SK-N-SH (cell line): Measurements from ENCODE around the gene SNTG2. TPM values are rescaled to one million over a fixed set of nuclear protein-coding genes. Genes with fewer than 3 reads are reported as not detected.

ENCODE experiments used
- CTCF ChIA-PET: fragments of 300-600, 350-600 bp; formaldehyde crosslinking; extraction: SDS; loops from one replicate; lab custom pipeline; 2021; lab: Yijun Ruan, JAX
- POLR2A ChIA-PET: fragments of 350-600 bp; sonication (Branson Sonifier 250); formaldehyde crosslinking; extraction: SDS; loops from one replicate; lab custom pipeline; 2020; ENCODE audit warnings: antibody characterized with exemption, inconsistent platforms; lab: Yijun Ruan, JAX
- DNase-seq: peaks from one replicate; pipeline ENCODE4 v3.0.0; 2012
- H2AFZ ChIP-seq: fragments of 200-600 bp; sonication (generic); 2 replicates; pipeline ENCODE4 v1.8.1; 2016; ENCODE audit warnings: antibody characterized with exemption, mild to moderate bottlenecking, low read depth
- H3F3A ChIP-seq: fragments of 200-600 bp; sonication (generic); replicated peaks from 2 replicates; pipeline ENCODE3; 2016; ENCODE audit warnings: antibody characterized with exemption, mild to moderate bottlenecking; ENCODE audit not compliant: insufficient read depth
- H3K27ac ChIP-seq, 2 experiments: fragments of 200-500 bp in 1 of 2; fragments of 200-600 bp in 1 of 2; sonication (Bioruptor generic) in 1 of 2; sonication (generic), shearing (Covaris generic) in 1 of 2; 2 replicates each; pipeline versions ENCODE4 v1.5.1 to v1.6.1; 2014 to 2016; ENCODE audit warnings: low read depth in 2 of 2, inconsistent platforms in 1 of 2, low read length in 1 of 2, mild to moderate bottlenecking in 1 of 2, mixed read lengths in 1 of 2
- H3K27me3 ChIP-seq: fragments of 200-600 bp; sonication (generic), shearing (Covaris generic); 2 replicates; pipeline ENCODE4 v1.6.1; 2016; ENCODE audit warnings: mixed run types; ENCODE audit not compliant: insufficient read depth
- H3K36me3 ChIP-seq, 2 experiments: fragments of 200-500 bp in 1 of 2; fragments of 200-600 bp in 1 of 2; sonication (Bioruptor generic) in 1 of 2; sonication (generic) in 1 of 2; replicated peaks in 1 of 2; 2 replicates each; pipeline versions ENCODE3 to v1.5.1; 2014 to 2016; ENCODE audit warnings: low read length in 1 of 2, mild to moderate bottlenecking in 1 of 2; ENCODE audit not compliant: insufficient read depth in 2 of 2, control insufficient read depth in 1 of 2
- H3K4me1 ChIP-seq, 2 experiments: fragments of 200-500 bp in 1 of 2; fragments of 200-600 bp in 1 of 2; sonication (Bioruptor generic) in 1 of 2; sonication (generic), shearing (Covaris generic) in 1 of 2; 2 replicates each; pipeline versions ENCODE4 v1.5.1 to v1.6.1; 2014 to 2016; ENCODE audit warnings: low read depth in 1 of 2, low read length in 1 of 2, mixed run types in 1 of 2; ENCODE audit not compliant: insufficient read depth in 2 of 2, control insufficient read depth in 1 of 2
- H3K4me2 ChIP-seq: fragments of 200-600 bp; sonication (generic), shearing (Covaris generic); 2 replicates; pipeline ENCODE4 v1.6.1; 2017; ENCODE audit warnings: mixed run types
- H3K4me3 ChIP-seq, 2 experiments: fragments of 200-500 bp in 1 of 2; fragments of 200-600 bp in 1 of 2; sonication (Bioruptor generic) in 1 of 2; sonication (generic), shearing (Covaris generic) in 1 of 2; 2 replicates each; pipeline versions ENCODE4 v1.5.1 to v1.8.1; 2014 to 2016; ENCODE audit warnings: low read depth in 2 of 2, inconsistent platforms in 1 of 2, low read length in 1 of 2, mild to moderate bottlenecking in 1 of 2, mixed read lengths in 1 of 2, moderate library complexity in 1 of 2
- H3K79me2 ChIP-seq: fragments of 200-600 bp; sonication (generic); 2 replicates; pipeline ENCODE4 v1.8.1; 2017; ENCODE audit warnings: mild to moderate bottlenecking; ENCODE audit not compliant: insufficient read depth
- H3K9ac ChIP-seq: fragments of 200-600 bp; sonication (generic); 2 replicates; pipeline ENCODE4 v1.6.1; 2017; ENCODE audit warnings: mixed run types
- H3K9me2 ChIP-seq: fragments of 200-600 bp; sonication (generic); 2 replicates; pipeline ENCODE4 v1.6.1; 2017; ENCODE audit warnings: mixed run types
- H3K9me3 ChIP-seq: fragments of 200-600 bp; sonication (generic); 2 replicates; pipeline ENCODE4 v1.6.1; 2017; ENCODE audit warnings: mixed run types, mild to moderate bottlenecking, moderate library complexity
- H4K20me1 ChIP-seq: fragments of 200-600 bp; sonication (generic); 2 replicates; pipeline ENCODE4 v1.6.1; 2017; ENCODE audit warnings: mild to moderate bottlenecking, mixed run types; ENCODE audit not compliant: insufficient read depth
- CTCF ChIP-seq: fragments of 200-600 bp; sonication (generic); IDR thresholded peaks from 2 replicates; pipeline ENCODE4 v1.6.1; 2017; ENCODE audit warnings: antibody characterized with exemption, mild to moderate bottlenecking, moderate library complexity
- ELF1 ChIP-seq: IDR thresholded peaks from 2 replicates; pipeline ENCODE4 v1.4.0; 2012
- EP300 ChIP-seq, 2 experiments: IDR thresholded peaks; 2 replicates each; pipeline versions ENCODE4 v1.4.0 to v1.6.1; 2012; ENCODE audit warnings: borderline replicate concordance in 1 of 2, low read depth in 1 of 2, low read length in 1 of 2
- EZH2phosphoT487 ChIP-seq: fragments of 200-600 bp; sonication (generic); IDR thresholded peaks from 2 replicates; pipeline ENCODE4 v1.6.1; 2017; ENCODE audit warnings: low read depth, mixed run types, mild to moderate bottlenecking, antibody characterized with exemption, moderate library complexity, borderline replicate concordance
- FOSL2 ChIP-seq: IDR thresholded peaks from 2 replicates; pipeline ENCODE4 v1.4.0; 2012; ENCODE audit warnings: low read depth, mild to moderate bottlenecking, moderate library complexity, borderline replicate concordance
- FOXJ3 ChIP-seq: sonication (generic); formaldehyde crosslinking; IDR thresholded peaks from 2 replicates; pipeline ENCODE4 v1.5.1; 2020; ENCODE audit warnings: mild to moderate bottlenecking, missing genetic modification reagents
- FOXM1 ChIP-seq: IDR thresholded peaks from 2 replicates; pipeline ENCODE4 v1.4.0; 2012; ENCODE audit warnings: low read depth, mild to moderate bottlenecking
- GATA2 ChIP-seq: sonication (generic); formaldehyde crosslinking; IDR thresholded peaks from 2 replicates; pipeline ENCODE4 v1.5.0; 2020; ENCODE audit warnings: mild to moderate bottlenecking, missing genetic modification reagents
- MXI1 ChIP-seq: IDR thresholded peaks from 2 replicates; pipeline ENCODE4 v1.6.1; 2012; ENCODE audit warnings: mild to moderate bottlenecking, low read depth, low read length, improper control_type of control experiment
- NFIC ChIP-seq: IDR thresholded peaks from 2 replicates; pipeline ENCODE4 v1.4.0; 2012; ENCODE audit warnings: borderline replicate concordance
- PBX3 ChIP-seq: IDR thresholded peaks from 2 replicates; pipeline ENCODE4; 2012
- RCOR1 ChIP-seq: fragments of 150-350 bp; IDR thresholded peaks from 2 replicates; pipeline ENCODE4 v1.6.1; 2017; ENCODE audit warnings: antibody characterized with exemption, low read length
- REST ChIP-seq: IDR thresholded peaks from 2 replicates; pipeline ENCODE4 v1.6.1; 2012; ENCODE audit warnings: mild to moderate bottlenecking, low read depth, low read length, moderate library complexity
- SMC3 ChIP-seq: IDR thresholded peaks from 2 replicates; pipeline ENCODE4 v1.6.1; 2012; ENCODE audit warnings: low read depth, low read length, improper control_type of control experiment
- TCF12 ChIP-seq: IDR thresholded peaks from 2 replicates; pipeline ENCODE4 v1.4.0; 2012
- TEAD4 ChIP-seq: IDR thresholded peaks from 2 replicates; pipeline ENCODE4 v1.4.0; 2012; ENCODE audit warnings: mild to moderate bottlenecking, borderline replicate concordance; ENCODE audit not compliant: insufficient read depth
- USF2 ChIP-seq: fragments of 150-350 bp; IDR thresholded peaks from 2 replicates; pipeline ENCODE4 v1.6.1; 2017; ENCODE audit warnings: antibody characterized with exemption, low read length, low read depth, borderline replicate concordance
- WGBS: methylation state at CpG from one replicate; pipeline ENCODE4 v1.1.6; 2017; ENCODE audit warnings: low lambda C conversion rate; 5-methylcytosine and 5-hydroxymethylcytosine counted together
- polyA plus RNA-seq, 3 experiments: library from polyadenylated mRNA; depleted of rRNA; stranded (reverse); fragments of >200 nt; gene quantifications; 2 replicates each; pipeline ENCODE4 v1.2.3, GENCODE V29; 2012
- TF ChIP-seq, protein P1 (sequence below): fragments of 150-350 bp; IDR thresholded peaks from 2 replicates; pipeline ENCODE4 v1.6.1; 2016; ENCODE audit warnings: mild to moderate bottlenecking, low read depth, low read length
- TF ChIP-seq, protein P2 (sequence below): IDR thresholded peaks from 2 replicates; pipeline ENCODE4 v1.4.0; 2012; ENCODE audit warnings: low read depth, borderline replicate concordance
- TF ChIP-seq, protein P3 (sequence below): IDR thresholded peaks from 2 replicates; pipeline ENCODE4 v1.4.0; 2012; ENCODE audit warnings: low read depth

Gene SNTG2
- polyA plus RNA-seq, 1 of the 3 experiments (the other 2 are of a cell fraction) = not detected

DNA sequence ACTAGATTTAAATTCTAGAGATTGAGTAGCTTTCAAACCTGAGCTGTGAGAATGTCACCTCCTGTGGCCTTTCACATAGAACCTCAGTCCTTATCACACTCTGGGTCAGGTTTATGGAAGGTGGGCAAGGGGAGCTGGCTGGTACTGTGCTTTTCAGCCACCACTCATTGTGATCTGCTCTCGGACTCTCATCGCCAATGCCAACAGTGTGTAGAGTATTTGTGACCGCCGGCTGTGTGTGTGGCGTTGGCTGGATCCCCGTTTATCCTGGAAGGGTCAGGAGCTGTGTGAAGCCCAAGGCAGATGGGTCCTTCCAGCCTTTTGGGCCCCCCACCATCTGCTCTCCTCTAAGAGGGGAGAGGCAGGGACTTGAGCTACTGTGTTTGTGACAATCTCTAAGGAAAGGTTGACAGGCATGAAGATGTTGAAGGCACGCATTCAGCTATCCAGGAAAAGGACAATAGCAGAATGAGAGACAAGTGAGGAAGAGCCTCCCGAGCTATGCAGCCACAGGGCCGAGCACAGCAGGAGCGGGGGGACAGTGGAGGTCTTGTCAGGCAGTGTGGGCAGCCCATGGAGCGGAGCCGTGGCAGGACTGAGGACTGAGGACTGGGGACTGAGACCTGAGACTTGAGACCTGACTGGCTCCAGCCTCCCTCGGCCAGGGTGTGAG lies 355.5 kb downstream of the SNTG2 start:
- no peaks in the 10 kb centered on the region for H3K4me1 ChIP-seq
- no peak overlapping the region for H3K27ac ChIP-seq
- H4K20me1 ChIP-seq = no peaks in the 10 kb centered on the region
- no peaks in the 10 kb centered on the region for H3K9me2 ChIP-seq
- 51% methylated on average over 13 of the region's 13 CpGs for WGBS
- ChIA-PET POLR2A (no interaction called here), CTCF (interaction anchor here (0.8 kb wide), 1 partner anchor 12 kb away, joined by 3 read pairs; no protein-coding TSS in a partner anchor)
- H3K4me3 ChIP-seq = no peak overlapping the region
- H3K9me3 ChIP-seq = no peaks in the 10 kb centered on the region
- H3K27me3 ChIP-seq = no peaks in the 10 kb centered on the region
- no peaks in the 10 kb centered on the region for H3K79me2 ChIP-seq
- H3F3A ChIP-seq = no peaks in the 10 kb centered on the region
- H3K4me2 ChIP-seq = no peak overlapping the region
- TF ChIP-seq RCOR1 = no peak
- no peak for TF ChIP-seq EP300 (IDR thresholded peaks at IDR 0.05; ENCODE audit: borderline replicate concordance in 1 of 2, low read depth in 1 of 2, low read length in 1 of 2)
- TF ChIP-seq USF2 = no peak
- TF ChIP-seq FOXM1 = no peak
- TF ChIP-seq TEAD4 = no peak
- no peak for TF ChIP-seq PBX3
- no peak for TF ChIP-seq CTCF
- TF ChIP-seq SMC3 = no peak
- TF ChIP-seq FOXJ3 (CRISPR knock-in tag) = no peak
- TF ChIP-seq, protein P1, sequence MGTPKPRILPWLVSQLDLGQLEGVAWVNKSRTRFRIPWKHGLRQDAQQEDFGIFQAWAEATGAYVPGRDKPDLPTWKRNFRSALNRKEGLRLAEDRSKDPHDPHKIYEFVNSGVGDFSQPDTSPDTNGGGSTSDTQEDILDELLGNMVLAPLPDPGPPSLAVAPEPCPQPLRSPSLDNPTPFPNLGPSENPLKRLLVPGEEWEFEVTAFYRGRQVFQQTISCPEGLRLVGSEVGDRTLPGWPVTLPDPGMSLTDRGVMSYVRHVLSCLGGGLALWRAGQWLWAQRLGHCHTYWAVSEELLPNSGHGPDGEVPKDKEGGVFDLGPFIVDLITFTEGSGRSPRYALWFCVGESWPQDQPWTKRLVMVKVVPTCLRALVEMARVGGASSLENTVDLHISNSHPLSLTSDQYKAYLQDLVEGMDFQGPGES = no peak
- TF ChIP-seq REST = no peak
- TF ChIP-seq TCF12 = no peak
- no peak for TF ChIP-seq ELF1
- no peak for TF ChIP-seq EZH2phosphoT487
- TF ChIP-seq MXI1 = no peak
- no peak for TF ChIP-seq NFIC
- TF ChIP-seq, protein P2, sequence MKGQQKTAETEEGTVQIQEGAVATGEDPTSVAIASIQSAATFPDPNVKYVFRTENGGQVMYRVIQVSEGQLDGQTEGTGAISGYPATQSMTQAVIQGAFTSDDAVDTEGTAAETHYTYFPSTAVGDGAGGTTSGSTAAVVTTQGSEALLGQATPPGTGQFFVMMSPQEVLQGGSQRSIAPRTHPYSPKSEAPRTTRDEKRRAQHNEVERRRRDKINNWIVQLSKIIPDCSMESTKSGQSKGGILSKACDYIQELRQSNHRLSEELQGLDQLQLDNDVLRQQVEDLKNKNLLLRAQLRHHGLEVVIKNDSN = no peak
- no peak for TF ChIP-seq FOSL2
- no peak for TF ChIP-seq GATA2 (CRISPR knock-in tag)
- TF ChIP-seq, protein P3, sequence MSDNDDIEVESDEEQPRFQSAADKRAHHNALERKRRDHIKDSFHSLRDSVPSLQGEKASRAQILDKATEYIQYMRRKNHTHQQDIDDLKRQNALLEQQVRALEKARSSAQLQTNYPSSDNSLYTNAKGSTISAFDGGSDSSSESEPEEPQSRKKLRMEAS = no peak
- TF ChIP-seq, all 33 proteins: peak for 0
- Histone ChIP-seq H2AFZ (no peak overlapping the region), H3K9ac (no peak overlapping the region), H3K36me3 (no peaks in the 10 kb centered on the region)
- DNase-seq = no peak
